Measurements from ENCODE around the gene OR1G1.
"Not testable (repeated sequence)": the region's sequence is repeated elsewhere in the genome, so short reads cannot be mapped to it uniquely, and the experiment has no call there.

The OR1G1 gene

DNA sequence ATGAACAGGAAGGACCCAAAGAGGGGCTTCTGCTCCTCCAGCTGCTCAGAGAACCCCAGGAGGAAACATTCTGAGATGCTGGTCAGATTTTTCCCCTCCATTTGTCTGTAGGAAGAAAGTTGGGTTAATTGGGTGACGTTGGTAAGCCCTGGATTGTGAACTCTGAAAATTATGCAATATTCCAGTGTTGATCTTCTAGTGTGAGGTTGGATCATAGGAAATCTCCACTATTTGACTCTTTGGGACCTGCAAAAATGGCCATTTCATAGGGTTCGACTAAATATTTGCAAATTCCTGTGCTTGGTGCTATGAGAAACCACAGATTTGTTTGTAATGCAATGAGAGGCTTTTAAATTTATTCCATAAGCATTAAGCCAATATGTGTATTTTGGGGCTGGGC is at the start of gene OR1G1:
OR1G1 (minus strand) TSS at position 101 of the 400 bp plus-strand sequence; CDS start at position 101, 0 bp downstream.
- Histone ChIP-seq H3K9ac (ENCODE audit: insufficient read length) (no peak within 1 kb of the TSS), H3K27ac (no peak within 1 kb of the TSS), H3K4me3 (no peak within 1 kb of the TSS), H3K9me3 (ENCODE audit: low read depth, low read length) (no peaks in the 10 kb centered on the region), H3K36me3 (ENCODE audit: insufficient read depth, low read length) (no peaks in the 10 kb centered on the region)
- no peak for DNase-seq (ENCODE audit: low read depth, low spot score)
- no peak for TF ChIP-seq POLR2AphosphoS5 (IDR thresholded peaks at IDR 0.05; ENCODE audit: borderline replicate concordance, low read depth, low read length)
- no peak for TF ChIP-seq EZH2 (IDR thresholded peaks at IDR 0.05)
- TF ChIP-seq FOXP2 (optimal IDR thresholded peaks at IDR 0.05; ENCODE audit: control extremely low read depth, extremely low read length, insufficient read depth) = no peak

GRCh38 chr17:3167574-3167973 is 40.2 kb upstream of the OR1G1 start:
- Histone ChIP-seq H3K27ac (no peak overlapping the region), H3K4me3 (no peak overlapping the region)

DNA sequence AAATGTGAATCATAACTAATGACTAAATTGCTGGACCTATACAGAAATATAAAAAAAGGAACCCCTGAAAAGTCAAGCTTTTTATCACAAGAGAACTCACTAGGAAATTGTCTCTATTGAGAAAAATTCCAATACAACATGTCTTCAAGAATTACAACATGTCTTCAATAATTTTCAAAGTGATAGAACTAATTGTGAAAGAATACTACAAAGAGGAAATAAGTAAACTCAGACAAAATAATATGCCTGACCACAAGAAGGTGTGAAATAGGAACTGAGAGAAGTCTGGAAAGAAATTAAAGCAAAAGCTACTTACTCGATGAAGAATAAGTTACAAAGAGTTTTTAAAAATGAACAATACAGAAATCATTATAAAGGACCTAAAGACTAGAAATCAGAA is 29.9 kb upstream of the OR1G1 start:
- H3K27ac ChIP-seq = no peak overlapping the region
- no peaks in the 10 kb centered on the region for H3K36me3 ChIP-seq (ENCODE audit: insufficient read depth, low read length)
- no peak overlapping the region for H3K9ac ChIP-seq (ENCODE audit: insufficient read length)
- no peak for TF ChIP-seq EZH2 (IDR thresholded peaks at IDR 0.05)
- H3K4me3 ChIP-seq = no peak overlapping the region
- DNase-seq (ENCODE audit: low read depth, low spot score) = no peak
- no peaks in the 10 kb centered on the region for H3K9me3 ChIP-seq (ENCODE audit: low read depth, low read length)

More at GRCh38 chr17:3167574-3167973, 40.2 kb upstream of the OR1G1 start:
- H3K36me3 ChIP-seq (ENCODE audit: insufficient read depth, low read length) = no peaks in the 10 kb centered on the region
- TF ChIP-seq EZH2 (IDR thresholded peaks at IDR 0.05) (no peak), FOXP2 (optimal IDR thresholded peaks at IDR 0.05; ENCODE audit: control extremely low read depth, extremely low read length, insufficient read depth) (no peak), POLR2AphosphoS5 (IDR thresholded peaks at IDR 0.05; ENCODE audit: borderline replicate concordance, low read depth, low read length) (no peak)
- no peak overlapping the region for H3K9ac ChIP-seq (ENCODE audit: insufficient read length)
- DNase-seq (ENCODE audit: low read depth, low spot score) = no peak
- H3K9me3 ChIP-seq (ENCODE audit: low read depth, low read length) = no peaks in the 10 kb centered on the region

GRCh38 chr17:3137494-3137893 is 10.1 kb upstream of the OR1G1 start:
- not testable (repeated sequence) for H3K27ac ChIP-seq; H3K4me3 ChIP-seq; H3K36me3 ChIP-seq (ENCODE audit: insufficient read depth, low read length); H3K9ac ChIP-seq (ENCODE audit: insufficient read length); H3K9me3 ChIP-seq (ENCODE audit: low read depth, low read length); DNase-seq (ENCODE audit: low read depth, low spot score)

DNA sequence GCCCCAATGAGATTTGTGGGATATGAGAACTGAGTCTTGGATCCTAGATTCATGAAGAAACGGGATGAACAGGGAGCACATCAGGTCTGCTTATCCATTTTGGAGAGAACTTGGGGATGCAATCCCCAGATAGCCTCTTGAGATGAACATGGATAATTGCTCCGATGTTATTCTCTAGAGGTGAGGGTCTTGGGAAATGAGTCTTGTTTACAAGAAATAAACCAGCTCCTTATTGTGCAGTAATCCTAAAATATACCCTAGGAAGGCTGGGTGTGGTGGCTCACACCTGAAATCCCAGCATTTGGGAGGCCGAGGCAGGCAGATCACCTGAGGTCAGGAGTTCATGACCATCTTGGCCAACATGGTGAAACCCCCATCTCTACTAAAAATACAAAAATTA is 23.0 kb downstream of the OR1G1 start, which contains the start of gene OR1D2:
OR1D2 (minus strand) TSS at position 101 of the 400 bp plus-strand sequence. CDS start 11,426 bp downstream, outside the sequence.
- no peak within 1 kb of the TSS for H3K9ac ChIP-seq (ENCODE audit: insufficient read length)
- TF ChIP-seq FOXP2 (optimal IDR thresholded peaks at IDR 0.05; ENCODE audit: control extremely low read depth, extremely low read length, insufficient read depth) = no peak
- no peak for TF ChIP-seq EZH2 (IDR thresholded peaks at IDR 0.05)
- no peak for TF ChIP-seq POLR2AphosphoS5 (IDR thresholded peaks at IDR 0.05; ENCODE audit: borderline replicate concordance, low read depth, low read length)
- H3K9me3 ChIP-seq (ENCODE audit: low read depth, low read length) = no peaks in the 10 kb centered on the region
- no peak within 1 kb of the TSS for H3K4me3 ChIP-seq
- no peak within 1 kb of the TSS for H3K27ac ChIP-seq
- no peaks in the 10 kb centered on the region for H3K36me3 ChIP-seq (ENCODE audit: insufficient read depth, low read length)
- DNase-seq (ENCODE audit: low read depth, low spot score) = no peak

Measured in SK-N-MC (cell line).